HG03196 (cell line): ENCODE results near the gene KDM6A.
A peak's percentile ranks its signal among the peaks of the same experiment; 100 is the strongest.
"Not testable (repeated sequence)": the region's sequence is repeated elsewhere in the genome, so short reads cannot be mapped to it uniquely, and the experiment has no call there.

Source experiments
- ATAC-seq: cut with Tn5 transposase; IDR thresholded peaks from one replicate; pipeline ENCODE4 v1.9.1; 2021; ENCODE audit not compliant: unreplicated experiment

Gene KDM6A

GRCh38 chrX:44872821-44873414 is at the start of gene KDM6A:
Gene KDM6A (plus strand): TSS chrX:44873188. CDS start chrX:44873552, 364 bp downstream.
- peak; percentile 91 for ATAC-seq

- ATAC-seq, result not testable (repeated sequence)
Observed at GRCh38 chrX:44823193-44823592, 49.8 kb upstream of the KDM6A start.

GRCh38 chrX:44828008-44828605 is 44.9 kb upstream of the KDM6A start:
- no peak for ATAC-seq

- ATAC-seq, result no peak
Observed at GRCh38 chrX:44829832-44830231, 43.2 kb upstream of the KDM6A start.

GRCh38 chrX:44842550-44843317 is 30.3 kb upstream of the KDM6A start:
- ATAC-seq, result no peak

- no peak for ATAC-seq
Observed at GRCh38 chrX:44843318-44843702, 29.7 kb upstream of the KDM6A start.

GRCh38 chrX:44843753-44844152 is 29.2 kb upstream of the KDM6A start, which contains the start of gene DUSP21:
Gene DUSP21 (plus strand): TSS chrX:44844021. CDS start chrX:44844133, 112 bp downstream.
- ATAC-seq, result no peak

GRCh38 chrX:44844204-44844603 is 28.8 kb upstream of the KDM6A start:
- ATAC-seq, result no peak

GRCh38 chrX:44850891-44851290 is 22.1 kb upstream of the KDM6A start:
- ATAC-seq, result not testable (repeated sequence)

GRCh38 chrX:44871114-44871645 is 1.8 kb upstream of the KDM6A start:
- ATAC-seq, result no peak

- peak; percentile 31 for ATAC-seq
Observed at GRCh38 chrX:44871931-44872820, 812 bp upstream of the KDM6A start.

- ATAC-seq, result no peak
Observed at GRCh38 chrX:44873415-44874276, 658 bp downstream of the KDM6A start.

- ATAC-seq, result no peak
Observed at GRCh38 chrX:44874420-44875184, 1.6 kb downstream of the KDM6A start.

GRCh38 chrX:44875185-44875489 is 2.1 kb downstream of the KDM6A start:
- no peak for ATAC-seq

- no peak for ATAC-seq
Observed at GRCh38 chrX:44876086-44876485, 3.1 kb downstream of the KDM6A start.

GRCh38 chrX:44876767-44877166 is 3.8 kb downstream of the KDM6A start:
- no peak for ATAC-seq

- ATAC-seq, result no peak
Observed at GRCh38 chrX:44878780-44879179, 5.8 kb downstream of the KDM6A start.

- no peak for ATAC-seq
Observed at GRCh38 chrX:44881549-44881948, 8.6 kb downstream of the KDM6A start.

GRCh38 chrX:44882635-44883034 is 9.6 kb downstream of the KDM6A start:
- ATAC-seq, result no peak
